Activated T-cell treated with anti-CD3 and anti-CD28 coated beads, Interleukin-2, amount 50 U/mL, for 24 hours (primary cell): ENCODE data around the gene CD72.
"Not testable (repeated sequence)": the region's sequence is repeated elsewhere in the genome, so short reads cannot be mapped to it uniquely, and the experiment has no call there.

Source experiments
- DNase-seq: peaks from one replicate; pipeline ENCODE4 v3.0.0-alpha.2; 2020
- H3K27ac Mint-ChIP-seq: 2 replicates; pipeline ENCODE4 v1.8.0; 2020; ENCODE audit warnings: mild to moderate bottlenecking, mixed read lengths
- H3K27me3 Mint-ChIP-seq: 2 replicates; pipeline ENCODE4 v1.8.0; 2020; ENCODE audit warnings: mixed read lengths
- H3K36me3 Mint-ChIP-seq: 2 replicates; pipeline ENCODE4 v1.8.0; 2020; ENCODE audit warnings: low read depth, mixed read lengths
- H3K4me1 Mint-ChIP-seq: 2 replicates; pipeline ENCODE4 v1.8.0; 2020; ENCODE audit warnings: low read depth, mixed read lengths
- H3K4me3 Mint-ChIP-seq: 2 replicates; pipeline ENCODE4 v1.8.0; 2020; ENCODE audit warnings: mild to moderate bottlenecking, moderate library complexity, mixed read lengths
- H3K9me3 Mint-ChIP-seq: 2 replicates; pipeline ENCODE4 v1.8.0; 2020; ENCODE audit warnings: mixed read lengths

The CD72 gene

GRCh38 chr9:35615981-35616680, 2.1 kb downstream of the CD72 start:
- no peak for DNase-seq
- Mint-ChIP-seq H3K4me3 (peak overlapping the region; percentile 74), H3K27me3 (no peaks in the 10 kb centered on the region), H3K9me3 (no peaks in the 10 kb centered on the region), H3K27ac (peak overlapping the region; percentile 45), H3K4me1 (peaks cover 49% of the 10 kb centered on the region), H3K36me3 (no peaks in the 10 kb centered on the region)

DNA sequence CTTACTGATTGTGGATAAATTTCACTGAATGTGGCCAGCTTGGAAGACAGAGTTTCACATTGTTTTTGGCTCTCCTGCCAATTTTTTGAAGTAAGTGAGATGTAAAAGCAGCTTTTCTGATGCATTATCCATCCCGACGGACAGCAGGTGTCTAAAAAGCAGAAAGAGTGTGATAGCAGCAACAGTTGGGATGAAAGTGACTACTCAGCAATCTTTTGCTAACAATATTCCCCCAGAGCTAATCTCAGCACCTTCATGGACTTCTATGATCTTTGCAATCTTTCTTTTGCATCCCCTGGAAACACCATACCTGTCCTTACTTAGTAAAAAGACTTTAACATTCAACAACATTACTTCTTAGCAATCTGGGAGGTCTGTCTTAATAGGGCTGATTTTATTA, 5.4 kb downstream of the CD72 start:
- Mint-ChIP-seq H3K4me1 (peaks cover 19% of the 10 kb centered on the region), H3K36me3 (peaks cover 19% of the 10 kb centered on the region), H3K9me3 (no peaks in the 10 kb centered on the region), H3K27me3 (no peaks in the 10 kb centered on the region), H3K27ac (no peak overlapping the region), H3K4me3 (no peak overlapping the region)
- no peak for DNase-seq

DNA sequence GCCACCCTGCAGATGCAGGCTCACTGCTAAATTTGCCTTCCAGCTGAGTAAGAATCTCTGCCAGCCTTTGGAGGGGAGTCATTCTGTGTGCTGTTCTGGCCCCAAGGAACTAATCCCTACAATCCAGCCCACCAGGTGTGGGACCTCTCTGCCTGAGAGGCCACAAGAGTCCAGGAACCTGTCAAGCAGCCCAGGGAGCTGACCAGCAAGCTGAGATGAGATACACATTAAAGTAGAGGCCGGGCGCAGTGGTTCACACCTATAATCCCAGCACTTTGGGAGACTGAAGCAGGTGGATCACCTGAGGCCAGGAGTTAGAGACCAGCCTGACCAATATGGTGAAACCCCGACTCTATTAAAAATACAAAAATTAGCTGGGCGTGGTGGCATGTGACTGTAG, 6.1 kb downstream of the CD72 start:
- DNase-seq, H3K4me3 Mint-ChIP-seq, H3K27me3 Mint-ChIP-seq, H3K9me3 Mint-ChIP-seq, H3K27ac Mint-ChIP-seq: not testable (repeated sequence)
- H3K4me1 Mint-ChIP-seq, result peaks cover 17% of the 10 kb centered on the region
- H3K36me3 Mint-ChIP-seq, result peaks cover 27% of the 10 kb centered on the region

GRCh38 chr9:35611230-35611797, 6.9 kb downstream of the CD72 start:
- Mint-ChIP-seq H3K27me3 (no peaks in the 10 kb centered on the region), H3K4me1 (peaks cover 16% of the 10 kb centered on the region), H3K36me3 (peaks cover 31% of the 10 kb centered on the region), H3K4me3 (no peak overlapping the region), H3K9me3 (no peaks in the 10 kb centered on the region), H3K27ac (no peak overlapping the region)
- peak; percentile 68 for DNase-seq

GRCh38 chr9:35609820-35610163, 8.4 kb downstream of the CD72 start:
- no peak overlapping the region for H3K4me3 Mint-ChIP-seq
- no peaks in the 10 kb centered on the region for H3K27me3 Mint-ChIP-seq
- DNase-seq, result no peak
- H3K4me1 Mint-ChIP-seq, result peaks cover 19% of the 10 kb centered on the region
- no peak overlapping the region for H3K27ac Mint-ChIP-seq
- peaks cover 34% of the 10 kb centered on the region for H3K36me3 Mint-ChIP-seq
- no peaks in the 10 kb centered on the region for H3K9me3 Mint-ChIP-seq

DNA sequence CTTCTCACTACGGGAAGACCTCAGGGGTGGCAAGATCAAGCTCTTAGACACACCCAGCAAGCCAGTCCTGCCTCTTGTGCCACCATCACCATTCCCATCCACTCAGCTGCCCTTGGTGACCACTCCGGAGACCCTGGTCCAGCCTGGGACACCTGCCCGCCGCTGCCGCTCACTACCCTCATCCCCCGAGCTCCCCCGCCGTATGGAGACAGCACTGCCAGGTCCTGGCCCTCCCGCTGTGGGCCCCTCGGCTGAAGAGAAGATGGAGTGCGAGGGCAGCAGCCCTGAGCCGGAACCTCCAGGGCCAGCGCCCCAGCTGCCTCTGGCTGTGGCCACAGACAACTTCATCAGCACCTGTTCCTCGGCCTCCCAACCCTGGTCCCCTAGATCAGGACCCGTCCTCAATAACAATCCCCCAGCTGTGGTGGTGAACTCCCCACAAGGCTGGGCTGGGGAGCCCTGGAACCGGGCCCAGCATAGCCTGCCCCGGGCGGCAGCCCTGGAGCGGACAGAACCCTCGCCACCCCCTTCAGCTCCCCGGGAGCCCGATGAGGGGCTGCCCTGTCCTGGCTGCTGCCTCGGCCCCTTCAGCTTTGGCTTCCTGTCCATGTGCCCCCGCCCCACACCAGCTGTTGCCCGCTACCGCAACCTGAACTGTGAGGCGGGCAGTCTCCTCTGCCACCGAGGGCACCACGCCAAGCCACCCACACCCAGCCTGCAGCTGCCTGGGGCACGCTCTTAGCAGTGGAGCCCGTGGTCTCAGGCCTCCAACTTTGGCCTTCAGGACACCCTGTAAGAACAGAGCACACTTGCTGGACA, 9.0 kb downstream of the CD72 start:
- no peak for DNase-seq
- peaks cover 23% of the 10 kb centered on the region for H3K4me1 Mint-ChIP-seq
- peaks cover 39% of the 10 kb centered on the region for H3K36me3 Mint-ChIP-seq
- no peak overlapping the region for H3K4me3 Mint-ChIP-seq
- H3K27ac Mint-ChIP-seq, result no peak overlapping the region
- H3K9me3 Mint-ChIP-seq, result no peaks in the 10 kb centered on the region
- no peaks in the 10 kb centered on the region for H3K27me3 Mint-ChIP-seq

DNA sequence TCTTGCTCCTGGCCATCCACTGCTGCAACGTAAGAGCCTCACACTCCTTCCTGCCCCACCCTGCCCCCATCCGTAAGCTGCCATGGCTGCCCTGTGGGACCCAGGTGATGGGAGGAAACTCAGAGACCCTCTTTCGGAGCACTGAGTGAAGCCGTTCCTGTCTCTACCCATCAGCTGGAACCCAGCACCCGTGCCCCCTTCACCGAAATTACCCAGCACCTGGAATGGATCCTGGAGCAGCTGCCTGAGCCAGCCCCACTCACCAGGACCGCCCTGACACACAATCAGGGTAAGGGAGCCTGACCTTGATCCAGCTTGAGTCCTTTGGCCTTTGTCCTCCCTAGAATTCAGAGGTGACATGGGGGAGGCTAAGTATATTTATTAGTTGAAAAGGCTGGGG, 10.0 kb downstream of the CD72 start:
- no peak for DNase-seq
- H3K27ac Mint-ChIP-seq, result no peak overlapping the region
- no peaks in the 10 kb centered on the region for H3K9me3 Mint-ChIP-seq
- H3K36me3 Mint-ChIP-seq, result peaks cover 40% of the 10 kb centered on the region
- H3K27me3 Mint-ChIP-seq, result no peaks in the 10 kb centered on the region
- H3K4me1 Mint-ChIP-seq, result peaks cover 32% of the 10 kb centered on the region
- H3K4me3 Mint-ChIP-seq, result no peak overlapping the region

DNA sequence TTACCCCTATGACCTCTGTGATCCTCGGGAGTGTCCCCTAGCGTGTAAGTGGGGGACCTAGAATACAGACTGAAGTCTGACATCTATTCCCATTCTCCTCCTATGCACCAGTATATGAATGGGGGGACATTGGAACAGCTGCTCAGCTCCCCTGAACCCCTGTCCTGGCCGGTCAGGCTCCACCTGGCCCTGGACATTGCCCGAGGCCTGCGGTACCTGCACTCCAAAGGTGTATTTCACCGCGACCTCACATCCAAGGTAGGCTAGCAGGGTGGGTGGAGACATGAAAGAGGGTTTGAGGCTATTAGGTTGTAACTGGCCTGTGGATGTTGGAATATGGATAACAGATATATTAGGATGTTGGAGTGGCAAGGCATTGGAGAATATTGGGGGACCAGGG, 11.5 kb downstream of the CD72 start:
- peaks cover 40% of the 10 kb centered on the region for H3K36me3 Mint-ChIP-seq
- H3K4me1 Mint-ChIP-seq, result peaks cover 42% of the 10 kb centered on the region
- no peaks in the 10 kb centered on the region for H3K27me3 Mint-ChIP-seq
- H3K27ac Mint-ChIP-seq, result peak overlapping the region; percentile 33
- no peaks in the 10 kb centered on the region for H3K9me3 Mint-ChIP-seq
- peak overlapping the region; percentile 82 for H3K4me3 Mint-ChIP-seq
- no peak for DNase-seq

GRCh38 chr9:35606138-35606504, 12.1 kb downstream of the CD72 start:
- Mint-ChIP-seq H3K9me3 (no peaks in the 10 kb centered on the region), H3K4me1 (peaks cover 38% of the 10 kb centered on the region)
- DNase-seq, result no peak

GRCh38 chr9:35605351-35606137, 12.7 kb downstream of the CD72 start:
- H3K27me3 Mint-ChIP-seq, result no peaks in the 10 kb centered on the region
- no peaks in the 10 kb centered on the region for H3K9me3 Mint-ChIP-seq
- peaks cover 40% of the 10 kb centered on the region for H3K36me3 Mint-ChIP-seq
- DNase-seq, result peak; percentile 58
- H3K27ac Mint-ChIP-seq, result peak overlapping the region; percentile 75
- peaks cover 38% of the 10 kb centered on the region for H3K4me1 Mint-ChIP-seq
- peak overlapping the region; percentile 82 for H3K4me3 Mint-ChIP-seq

More at GRCh38 chr9:35606138-35606504, 12.1 kb downstream of the CD72 start:
- Mint-ChIP-seq H3K27ac (peak overlapping the region; percentile 75), H3K27me3 (no peaks in the 10 kb centered on the region), H3K4me3 (peak overlapping the region; percentile 82), H3K36me3 (peaks cover 40% of the 10 kb centered on the region)

DNA sequence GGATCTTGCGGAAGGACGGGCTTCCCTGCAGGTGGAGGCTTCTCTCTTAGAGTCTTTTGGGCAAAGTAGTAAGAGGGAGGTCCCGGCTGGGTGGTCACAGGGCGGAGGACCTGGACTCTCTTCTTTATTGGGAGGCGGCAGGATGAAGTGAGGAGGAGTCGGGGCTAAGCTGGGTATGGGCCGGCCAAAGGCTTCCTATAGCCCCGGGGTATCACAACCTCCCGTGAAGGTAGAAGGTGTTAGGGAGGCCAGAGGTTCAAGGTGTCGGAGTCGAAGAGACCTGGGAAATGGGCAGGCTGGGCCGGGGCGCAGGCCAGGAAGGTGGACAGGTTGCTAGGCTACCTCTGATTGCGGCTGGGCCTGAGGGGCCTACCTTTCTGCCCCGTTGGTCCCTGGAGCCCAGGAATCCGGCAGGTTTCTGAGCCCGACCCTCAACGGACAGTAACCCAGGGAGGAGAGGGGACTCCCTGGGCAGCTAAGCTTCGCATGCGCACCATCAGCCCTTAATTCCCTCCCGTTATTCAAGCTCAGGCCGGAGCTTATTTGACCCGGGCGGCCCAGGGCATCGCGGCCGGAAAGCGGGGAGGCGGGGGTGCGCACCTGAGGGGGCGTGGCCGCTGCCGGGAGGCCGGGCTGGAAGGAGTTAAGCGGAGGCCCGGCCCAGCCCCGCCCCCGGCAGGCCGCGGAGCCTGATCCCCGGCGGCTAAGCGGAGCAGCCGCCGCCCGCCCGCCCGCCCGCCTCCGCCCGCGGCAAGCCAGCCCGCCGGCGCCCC, 13.4 kb downstream of the CD72 start, which contains the start of gene TESK1:
Gene TESK1, plus strand, starts transcription at position 685 of the 773 bp plus-strand sequence. CDS start 358 bp downstream, outside the sequence.
- peaks cover 38% of the 10 kb centered on the region for H3K36me3 Mint-ChIP-seq
- H3K27ac Mint-ChIP-seq, result peak within 1 kb of the TSS; percentile 100
- peak; percentile 89 for DNase-seq
- no peaks in the 10 kb centered on the region for H3K9me3 Mint-ChIP-seq
- peak within 1 kb of the TSS; percentile 93 for H3K4me3 Mint-ChIP-seq
- peaks cover 38% of the 10 kb centered on the region for H3K4me1 Mint-ChIP-seq
- H3K27me3 Mint-ChIP-seq, result no peaks in the 10 kb centered on the region

DNA sequence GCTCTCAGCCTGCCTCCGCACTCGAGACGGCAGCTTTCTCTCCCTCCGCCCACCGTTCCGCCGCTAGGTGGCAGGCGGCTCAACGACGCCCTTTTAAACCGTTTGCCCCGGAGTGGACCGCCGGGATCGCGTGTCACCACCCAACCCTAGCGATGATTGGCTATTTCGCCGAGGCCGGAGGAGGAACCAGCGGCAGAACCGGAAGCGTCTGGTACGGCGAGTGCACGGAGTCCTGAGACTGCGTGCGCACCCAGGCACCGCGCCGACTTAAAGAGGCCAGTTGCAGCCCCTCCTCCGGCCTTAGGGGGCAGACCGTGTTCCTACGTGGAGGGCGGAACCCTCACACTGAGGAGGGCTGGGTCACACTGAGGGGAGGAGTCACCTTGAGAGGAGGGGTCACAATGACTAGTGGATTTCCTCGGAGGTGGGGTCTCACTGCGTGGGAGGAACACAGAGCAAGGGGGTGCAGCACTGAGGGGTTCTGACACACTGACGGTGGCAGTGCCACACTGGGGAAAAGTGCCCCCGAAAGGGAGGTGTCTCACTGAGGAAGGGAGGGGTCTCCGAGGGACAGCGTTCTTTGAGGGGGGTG, 14.1 kb downstream of the CD72 start:
- peak overlapping the region; percentile 93 for H3K4me3 Mint-ChIP-seq
- H3K36me3 Mint-ChIP-seq, result peaks cover 32% of the 10 kb centered on the region
- peak overlapping the region; percentile 100 for H3K27ac Mint-ChIP-seq
- H3K9me3 Mint-ChIP-seq, result no peaks in the 10 kb centered on the region
- DNase-seq, result peak; percentile 99
- peaks cover 38% of the 10 kb centered on the region for H3K4me1 Mint-ChIP-seq
- no peaks in the 10 kb centered on the region for H3K27me3 Mint-ChIP-seq

DNA sequence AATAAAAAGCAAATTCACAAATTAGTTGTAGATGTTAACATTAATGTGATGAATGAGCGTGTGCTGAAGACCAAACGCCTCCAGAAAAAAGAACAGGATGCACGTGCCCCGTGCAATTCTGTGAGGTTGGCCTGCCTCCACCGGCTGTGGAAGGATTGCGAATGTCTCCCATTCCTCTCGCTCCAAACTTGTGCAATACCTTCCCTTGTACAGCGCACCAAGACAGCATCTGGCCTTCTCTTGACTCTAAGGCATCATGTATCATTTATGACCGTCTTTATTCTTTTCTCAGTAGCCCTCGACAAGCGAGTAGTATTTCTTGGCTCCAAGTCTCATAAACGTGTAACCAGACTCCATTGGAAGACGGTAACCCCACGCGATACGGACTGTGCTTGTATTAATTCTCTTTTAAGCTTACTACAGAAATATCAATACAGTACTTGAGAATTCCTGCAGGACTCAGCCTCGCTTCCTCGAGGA, 14.7 kb downstream of the CD72 start:
- H3K36me3 Mint-ChIP-seq, result peaks cover 27% of the 10 kb centered on the region
- no peak for DNase-seq
- peak overlapping the region; percentile 100 for H3K27ac Mint-ChIP-seq

More for the DNA sequence above, 14.7 kb downstream of the CD72 start:
- Mint-ChIP-seq H3K4me1 (peaks cover 38% of the 10 kb centered on the region), H3K27me3 (no peaks in the 10 kb centered on the region), H3K9me3 (no peaks in the 10 kb centered on the region), H3K4me3 (peak overlapping the region; percentile 93)
